Neural cell (in vitro differentiated cells): ENCODE data around the gene CCDC47. TPM values are rescaled to one million over a fixed set of nuclear protein-coding genes. Genes with fewer than 3 reads are reported as not detected.
"Not testable (repeated sequence)": the region's sequence is repeated elsewhere in the genome, so short reads cannot be mapped to it uniquely, and the experiment has no call there.

Source experiments
- H2AFZ ChIP-seq: fragments of 200-600, 300-800 bp; sonication (generic), shearing (Covaris generic); 2 replicates; pipeline ENCODE4 v1.6.0; 2014; ENCODE audit warnings: low read depth, mild to moderate bottlenecking, antibody characterized with exemption, low read length, moderate library complexity
- H3F3A ChIP-seq: fragments of 200-600 bp; shearing (Covaris generic); 2 replicates; pipeline ENCODE4 v1.6.1; 2016; ENCODE audit warnings: mild to moderate bottlenecking, moderate library complexity, mixed read lengths, antibody characterized with exemption, low read length; ENCODE audit not compliant: insufficient read depth, poor library complexity, severe bottlenecking
- H3K27ac ChIP-seq: fragments of 200-600, 300-800 bp; sonication (generic), shearing (Covaris generic); 2 replicates; pipeline ENCODE4 v1.5.1; 2014; ENCODE audit warnings: mild to moderate bottlenecking, low read length, moderate library complexity
- H3K27me3 ChIP-seq: fragments of 300-800, 200-600 bp; sonication (generic), shearing (Covaris generic); 2 replicates; pipeline ENCODE4 v1.6.0; 2014; ENCODE audit warnings: mild to moderate bottlenecking, low read depth, low read length, moderate library complexity; ENCODE audit not compliant: insufficient read depth
- H3K36me3 ChIP-seq: fragments of 300-800, 200-600 bp; sonication (generic), shearing (Covaris generic); 2 replicates; pipeline ENCODE4 v1.5.1; 2014; ENCODE audit warnings: mild to moderate bottlenecking, antibody characterized with exemption, low read length, moderate library complexity; ENCODE audit not compliant: insufficient read depth
- H3K4me2 ChIP-seq: fragments of 300-800, 200-600 bp; sonication (generic), shearing (Covaris generic); 2 replicates; pipeline ENCODE4 v1.6.0; 2014; ENCODE audit warnings: mild to moderate bottlenecking, low read length
- H3K4me3 ChIP-seq: fragments of 300-800, 200-600 bp; sonication (generic), shearing (Covaris generic); 2 replicates; pipeline ENCODE4 v1.5.1; 2014; ENCODE audit warnings: mild to moderate bottlenecking, low read length, moderate library complexity
- H3K79me2 ChIP-seq: fragments of 200-600 bp; shearing (Covaris generic); replicated peaks from 2 replicates; pipeline ENCODE4 v1.6.0; 2014; ENCODE audit warnings: mild to moderate bottlenecking, low read length, moderate library complexity; ENCODE audit not compliant: insufficient read depth
- H3K9ac ChIP-seq: fragments of 300-800, 200-600 bp; sonication (generic), shearing (Covaris generic); 2 replicates; pipeline ENCODE4 v1.6.1; 2016; ENCODE audit warnings: mild to moderate bottlenecking, low read length, mixed read lengths
- H3K9me2 ChIP-seq: fragments of 200-600 bp; shearing (Covaris generic); 2 replicates; pipeline ENCODE4 v1.6.1; 2016; ENCODE audit warnings: mild to moderate bottlenecking, low read length, mixed read lengths; ENCODE audit not compliant: insufficient read depth
- H3K9me3 ChIP-seq: fragments of 200-600, 300-800 bp; sonication (generic), shearing (Covaris generic); 2 replicates; pipeline ENCODE4 v1.6.1; 2016; ENCODE audit warnings: mild to moderate bottlenecking, mixed run types, low read length, moderate library complexity, mixed read lengths
- H4K20me1 ChIP-seq: fragments of 200-600 bp; shearing (Covaris generic); 2 replicates; pipeline ENCODE4 v1.6.1; 2016; ENCODE audit warnings: mild to moderate bottlenecking, mixed run types; ENCODE audit not compliant: insufficient read depth
- CTCF ChIP-seq: fragments of 450-650 bp; IDR thresholded peaks from 2 replicates; pipeline ENCODE4 v1.5.1; 2014; ENCODE audit warnings: antibody characterized with exemption, mild to moderate bottlenecking, moderate library complexity; ENCODE audit not compliant: poor library complexity, severe bottlenecking
- EP300 ChIP-seq: fragments of 450-650 bp; conservative IDR thresholded peaks from 2 replicates; pipeline ENCODE4 v1.6.1; 2014; ENCODE audit warnings: antibody characterized with exemption, mild to moderate bottlenecking, moderate library complexity; ENCODE audit not compliant: poor library complexity, severe bottlenecking
- EZH2 ChIP-seq: fragments of 200-600, 300-800 bp; shearing (Covaris generic), sonication (generic); IDR thresholded peaks from 2 replicates; pipeline ENCODE4 v1.6.1; 2014; ENCODE audit warnings: antibody characterized with exemption, low read length, borderline replicate concordance, mild to moderate bottlenecking; ENCODE audit not compliant: insufficient read depth, poor library complexity, severe bottlenecking
- MXI1 ChIP-seq: fragments of 450-650 bp; conservative IDR thresholded peaks from 2 replicates; pipeline ENCODE4 v1.6.1; 2014; ENCODE audit warnings: antibody characterized with exemption, mild to moderate bottlenecking; ENCODE audit not compliant: poor library complexity, severe bottlenecking
- POLR2AphosphoS5 ChIP-seq: IDR thresholded peaks from 2 replicates; pipeline ENCODE4 v1.6.1; 2012
- RAD21 ChIP-seq: fragments of 450-650 bp; conservative IDR thresholded peaks from 2 replicates; pipeline ENCODE4 v1.6.1; 2014; ENCODE audit warnings: antibody characterized with exemption, mild to moderate bottlenecking, moderate library complexity
- REST ChIP-seq: IDR thresholded peaks from 2 replicates; pipeline ENCODE4 v1.6.1; 2012; ENCODE audit warnings: borderline replicate concordance
- SMC3 ChIP-seq: fragments of 450-650 bp; conservative IDR thresholded peaks from 2 replicates; pipeline ENCODE4 v1.6.1; 2014; ENCODE audit warnings: antibody characterized with exemption, mild to moderate bottlenecking, moderate library complexity; ENCODE audit not compliant: poor library complexity
- TAF1 ChIP-seq: IDR thresholded peaks from 2 replicates; pipeline ENCODE4 v1.6.1; 2012; ENCODE audit warnings: low read depth
- polyA plus RNA-seq: library from polyadenylated mRNA; depleted of rRNA; stranded (reverse); fragments of >200 nt; gene quantifications from 2 replicates; pipeline ENCODE4 v1.2.3, GENCODE V29; 2014

The CCDC47 gene
- polyA plus RNA-seq, 1 donor from 2014 or later, result 49.3 TPM

DNA sequence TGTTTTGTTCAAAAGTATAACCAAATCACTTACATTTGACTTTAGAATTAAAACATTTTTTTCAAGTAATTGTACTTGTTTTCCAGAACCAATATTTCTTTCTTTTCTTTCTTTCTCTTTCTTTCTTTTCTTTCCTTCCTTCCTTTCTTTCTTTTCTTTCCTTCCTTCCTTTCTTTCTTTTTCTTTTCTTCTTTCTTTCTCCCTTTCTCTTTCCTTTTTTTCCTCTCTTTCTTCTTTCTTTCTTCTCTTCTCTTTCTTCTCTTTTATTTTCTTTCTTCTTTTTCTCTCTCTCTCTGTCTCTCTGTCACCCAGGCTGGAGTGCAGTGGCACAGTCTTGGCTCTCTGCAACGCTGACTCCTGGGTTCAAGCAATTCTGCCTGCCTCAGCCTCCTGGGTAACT lies 27.4 kb upstream of the CCDC47 start:
- no peaks in the 10 kb centered on the region for H3K79me2 ChIP-seq
- H3K36me3 ChIP-seq, result peaks cover 2% of the 10 kb centered on the region
- no peaks in the 10 kb centered on the region for H3K9me3 ChIP-seq
- H3K27me3 ChIP-seq, result no peaks in the 10 kb centered on the region
- H2AFZ ChIP-seq, result no peak overlapping the region
- H3K4me2 ChIP-seq, result no peak overlapping the region
- no peak overlapping the region for H3K27ac ChIP-seq
- TF ChIP-seq RAD21 (no peak), TAF1 (no peak), CTCF (no peak), REST (no peak), POLR2AphosphoS5 (no peak), EP300 (no peak), EZH2 (no peak), MXI1 (no peak), SMC3 (no peak)
- no peak overlapping the region for H3K9ac ChIP-seq
- no peaks in the 10 kb centered on the region for H4K20me1 ChIP-seq
- no peaks in the 10 kb centered on the region for H3K9me2 ChIP-seq
- H3F3A ChIP-seq, result no peaks in the 10 kb centered on the region
- H3K4me3 ChIP-seq, result no peak overlapping the region

DNA sequence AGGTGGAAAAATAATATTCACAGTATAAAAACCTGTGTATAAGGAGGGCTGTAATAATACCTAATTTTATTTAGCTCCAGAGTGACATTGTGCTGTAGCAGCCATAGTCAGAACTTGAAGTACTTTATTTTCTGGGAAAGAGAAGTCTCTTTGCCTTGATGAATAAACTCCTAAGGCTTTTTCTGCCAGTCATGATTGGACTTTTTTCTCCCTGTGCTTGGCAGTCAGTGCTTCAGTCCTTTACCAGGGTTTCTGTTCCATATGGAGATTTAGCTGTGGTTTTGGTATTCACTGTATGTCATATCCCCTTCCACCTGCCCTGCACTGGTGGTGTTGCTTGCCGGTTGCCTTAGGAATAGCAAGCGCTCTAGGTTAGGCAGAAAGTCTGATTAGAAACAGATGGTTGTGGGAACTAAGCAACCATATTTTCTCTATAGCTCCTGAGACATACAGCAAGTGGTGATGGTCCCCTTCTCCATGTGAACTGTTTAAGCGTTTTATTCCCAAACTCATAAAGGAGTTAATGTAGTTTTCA lies 25.2 kb upstream of the CCDC47 start:
- Histone ChIP-seq H3K79me2 (no peaks in the 10 kb centered on the region), H3F3A (no peaks in the 10 kb centered on the region), H3K36me3 (peaks cover 2% of the 10 kb centered on the region), H3K4me3 (no peak overlapping the region), H3K9me3 (no peaks in the 10 kb centered on the region), H4K20me1 (no peaks in the 10 kb centered on the region), H2AFZ (no peak overlapping the region), H3K27me3 (no peaks in the 10 kb centered on the region), H3K4me2 (no peak overlapping the region), H3K9me2 (no peaks in the 10 kb centered on the region), H3K9ac (no peak overlapping the region), H3K27ac (no peak overlapping the region)
- TF ChIP-seq REST, result no peak
- no peak for TF ChIP-seq EZH2
- TF ChIP-seq EP300, result no peak
- no peak for TF ChIP-seq POLR2AphosphoS5
- no peak for TF ChIP-seq CTCF
- TF ChIP-seq TAF1, result no peak
- no peak for TF ChIP-seq RAD21
- TF ChIP-seq SMC3, result no peak
- no peak for TF ChIP-seq MXI1

- H3K9ac ChIP-seq, H3K36me3 ChIP-seq, H3K9me3 ChIP-seq, H3K4me3 ChIP-seq, H3F3A ChIP-seq, H3K9me2 ChIP-seq, H2AFZ ChIP-seq, H3K4me2 ChIP-seq, H3K27me3 ChIP-seq, H3K27ac ChIP-seq, H4K20me1 ChIP-seq, H3K79me2 ChIP-seq: not testable (repeated sequence)
Observed at GRCh38 chr17:63796375-63796774, 23.0 kb upstream of the CCDC47 start.
